CD14-positive monocyte (primary cell): ENCODE measurements around the gene ARSB. TPM values are rescaled to one million over a fixed set of nuclear protein-coding genes. Genes with fewer than 3 reads are reported as not detected.

Experiments
- DNase-seq, 3 donors: peaks; one replicate each; pipeline ENCODE4 v3.0.0-alpha.2; 2011 to 2022
- H2AFZ ChIP-seq: 2 replicates; pipeline ENCODE4 v1.6.0; 2012; ENCODE audit warnings: mild to moderate bottlenecking, low read depth, low read length, inconsistent platforms; ENCODE audit not compliant: insufficient read depth, poor library complexity, severe bottlenecking
- H3K27ac ChIP-seq, 2 donors: 1 replicate in 1 of 2; 2 replicates in 1 of 2; pipeline ENCODE4 v1.5.1; 2012 to 2013; ENCODE audit warnings: low read length in 2 of 2, control low read depth in 1 of 2, inconsistent platforms in 1 of 2, low read depth in 1 of 2, mild to moderate bottlenecking in 1 of 2
- H3K27me3 ChIP-seq, 2 donors: one replicate each; pipeline versions ENCODE4 v1.6.0 to v1.6.1; 2011 to 2013; ENCODE audit warnings: low read length in 2 of 2; ENCODE audit not compliant: control insufficient read depth in 2 of 2, insufficient read depth in 2 of 2
- H3K36me3 ChIP-seq, 2 donors: replicated peaks in 1 of 2; 1 replicate in 1 of 2; 2 replicates in 1 of 2; pipeline versions ENCODE4 v1.5.1 to v1.6.1; 2012 to 2013; ENCODE audit warnings: low read length in 2 of 2, control low read depth in 1 of 2, inconsistent platforms in 1 of 2, mild to moderate bottlenecking in 1 of 2; ENCODE audit not compliant: insufficient read depth in 2 of 2, control insufficient read depth in 1 of 2
- H3K4me1 ChIP-seq, 2 donors: 1 replicate in 1 of 2; 2 replicates in 1 of 2; pipeline versions ENCODE4 v1.5.1 to v1.6.1; 2012 to 2013; ENCODE audit warnings: low read length in 2 of 2, control low read depth in 1 of 2, inconsistent platforms in 1 of 2, mild to moderate bottlenecking in 1 of 2, moderate library complexity in 1 of 2; ENCODE audit not compliant: insufficient read depth in 2 of 2, control insufficient read depth in 1 of 2
- H3K4me2 ChIP-seq: replicated peaks from 2 replicates; pipeline ENCODE3; 2012; ENCODE audit warnings: low read length, moderate library complexity, mild to moderate bottlenecking; ENCODE audit not compliant: poor library complexity, severe bottlenecking; ENCODE audit errors: extremely low read depth
- H3K4me3 ChIP-seq, 3 experiments: fragments of 200-600 bp in 1 of 3; sonication (generic) in 1 of 3; replicated peaks in 1 of 3; 1 replicate in 2 of 3; 2 replicates in 1 of 3; pipeline ENCODE4 v1.5.1; 2011 to 2013; ENCODE audit warnings: low read length in 3 of 3, mild to moderate bottlenecking in 3 of 3, control low read depth in 2 of 3, low read depth in 2 of 3, inconsistent platforms in 1 of 3, moderate library complexity in 1 of 3
- H3K79me2 ChIP-seq: 2 replicates; pipeline ENCODE4 v1.6.0; 2012; ENCODE audit warnings: mild to moderate bottlenecking, control low read depth, inconsistent platforms, low read length, moderate library complexity; ENCODE audit not compliant: insufficient read depth
- H3K9ac ChIP-seq: 2 replicates; pipeline ENCODE4 v1.6.0; 2017; ENCODE audit warnings: low read length, mild to moderate bottlenecking; ENCODE audit not compliant: insufficient read depth, poor library complexity, severe bottlenecking
- H3K9me3 ChIP-seq, 2 donors: replicated peaks in 1 of 2; 1 replicate in 1 of 2; 2 replicates in 1 of 2; pipeline versions ENCODE4 v1.5.1 to v1.6.1; 2012 to 2013; ENCODE audit warnings: low read length in 2 of 2, control low read depth in 1 of 2; ENCODE audit not compliant: control insufficient read depth in 1 of 2, insufficient read depth in 1 of 2
- H4K20me1 ChIP-seq: 2 replicates; pipeline ENCODE4 v1.6.0; 2012; ENCODE audit warnings: mild to moderate bottlenecking, low read length, control low read depth, moderate library complexity; ENCODE audit not compliant: insufficient read depth
- H3K27ac Mint-ChIP-seq, 7 donors: one replicate each; pipeline ENCODE4 v1.8.0; 2020; ENCODE audit warnings: mild to moderate bottlenecking in 7 of 7, mixed read lengths in 7 of 7, moderate library complexity in 6 of 7, inconsistent platforms in 2 of 7
- H3K27me3 Mint-ChIP-seq, 3 donors: one replicate each; pipeline ENCODE4 v1.8.0; 2021 to 2022; ENCODE audit warnings: low read depth in 3 of 3, mild to moderate bottlenecking in 3 of 3, mixed read lengths in 3 of 3, moderate library complexity in 3 of 3, inconsistent platforms in 1 of 3
- H3K36me3 Mint-ChIP-seq, 2 donors: one replicate each; pipeline ENCODE4 v1.8.0; 2020; ENCODE audit warnings: mixed read lengths in 2 of 2, inconsistent platforms in 1 of 2, mild to moderate bottlenecking in 1 of 2
- H3K4me1 Mint-ChIP-seq: one replicate; pipeline ENCODE4 v1.8.0; 2020; ENCODE audit warnings: mild to moderate bottlenecking, mixed read lengths
- H3K4me3 Mint-ChIP-seq, 2 donors: one replicate each; pipeline ENCODE4 v1.8.0; 2020; ENCODE audit warnings: mild to moderate bottlenecking in 2 of 2, mixed read lengths in 2 of 2, moderate library complexity in 1 of 2
- H3K9me3 Mint-ChIP-seq, 7 donors: one replicate each; pipeline ENCODE4 v1.8.0; 2020 to 2022; ENCODE audit warnings: mixed read lengths in 7 of 7, mild to moderate bottlenecking in 6 of 7, moderate library complexity in 6 of 7, inconsistent platforms in 2 of 7
- WGBS: methylation state at CpG from one replicate; pipeline ENCODE4 v1.1.5; 2013; ENCODE audit warnings: missing lambda C conversion rate; ENCODE audit not compliant: insufficient coverage; 5-methylcytosine and 5-hydroxymethylcytosine counted together
- intact Hi-C, 2 donors: fragments of 100-400 bp; cut with micrococcal nuclease; formaldehyde crosslinking; loops; one replicate each; pipeline versions ENCODE4 v1.15.0 to v1.15.1; 2023
- polyA plus RNA-seq, 3 donors: library from polyadenylated mRNA; depleted of rRNA in 1 of 3; unstranded in 2 of 3; stranded (reverse) in 1 of 3; fragments of 300-500 nt in 2 of 3; fragments of >200 nt in 1 of 3; fragmentation: Illumina TruSeq in 2 of 3; gene quantifications; 1 replicate in 2 of 3; 2 replicates in 1 of 3; pipeline ENCODE4 v1.2.3, GENCODE V29; 2012 to 2021
- TF ChIP-seq, protein P1 (sequence below): fragments of 200-600 bp; IDR thresholded peaks from one replicate; pipeline ENCODE4 v1.8.0; 2022; ENCODE audit warnings: antibody characterized with exemption, mild to moderate bottlenecking

Gene ARSB
- polyA plus RNA-seq, 3 donors, result 18.0 to 28.7 (median 18.1) TPM

GRCh38 chr5:78750281-78750680, 234.8 kb downstream of the ARSB start:
- 100% methylated on average over 1 of the region's 2 CpGs for WGBS
- TF ChIP-seq, protein P1, sequence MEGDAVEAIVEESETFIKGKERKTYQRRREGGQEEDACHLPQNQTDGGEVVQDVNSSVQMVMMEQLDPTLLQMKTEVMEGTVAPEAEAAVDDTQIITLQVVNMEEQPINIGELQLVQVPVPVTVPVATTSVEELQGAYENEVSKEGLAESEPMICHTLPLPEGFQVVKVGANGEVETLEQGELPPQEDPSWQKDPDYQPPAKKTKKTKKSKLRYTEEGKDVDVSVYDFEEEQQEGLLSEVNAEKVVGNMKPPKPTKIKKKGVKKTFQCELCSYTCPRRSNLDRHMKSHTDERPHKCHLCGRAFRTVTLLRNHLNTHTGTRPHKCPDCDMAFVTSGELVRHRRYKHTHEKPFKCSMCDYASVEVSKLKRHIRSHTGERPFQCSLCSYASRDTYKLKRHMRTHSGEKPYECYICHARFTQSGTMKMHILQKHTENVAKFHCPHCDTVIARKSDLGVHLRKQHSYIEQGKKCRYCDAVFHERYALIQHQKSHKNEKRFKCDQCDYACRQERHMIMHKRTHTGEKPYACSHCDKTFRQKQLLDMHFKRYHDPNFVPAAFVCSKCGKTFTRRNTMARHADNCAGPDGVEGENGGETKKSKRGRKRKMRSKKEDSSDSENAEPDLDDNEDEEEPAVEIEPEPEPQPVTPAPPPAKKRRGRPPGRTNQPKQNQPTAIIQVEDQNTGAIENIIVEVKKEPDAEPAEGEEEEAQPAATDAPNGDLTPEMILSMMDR, result no peak
- Mint-ChIP-seq H3K4me1 (peaks cover 2% of the 10 kb centered on the region), H3K36me3 (no peaks in the 10 kb centered on the region), H3K9me3 (peaks cover 0 to 1% (median 0%) of the 10 kb centered on the region in 7 donors), H3K27ac (no peak overlapping the region), H3K4me3 (no peak overlapping the region), H3K27me3 (peaks cover 2 to 7% (median 3%) of the 10 kb centered on the region in 3 donors)
- Histone ChIP-seq H3K4me3 (no peak overlapping the region), H3K36me3 (no peaks in the 10 kb centered on the region), H3K4me2 (no peak overlapping the region), H4K20me1 (no peaks in the 10 kb centered on the region), H3K27ac (no peak overlapping the region), H3K4me1 (no peaks in the 10 kb centered on the region), H2AFZ (no peak overlapping the region), H3K79me2 (no peaks in the 10 kb centered on the region), H3K9ac (no peak overlapping the region), H3K27me3 (peaks cover 0 to 3% of the 10 kb centered on the region in 2 donors), H3K9me3 (no peaks in the 10 kb centered on the region)
- intact Hi-C loops, result no loop called here
- DNase-seq, result no peak

GRCh38 chr5:78747705-78748359, 237.3 kb downstream of the ARSB start:
- Mint-ChIP-seq H3K27me3 (peaks cover 6 to 18% (median 11%) of the 10 kb centered on the region in 3 donors), H3K27ac (no peak overlapping the region), H3K4me3 (no peak overlapping the region), H3K4me1 (peaks cover 2% of the 10 kb centered on the region), H3K9me3 (peaks cover 0 to 1% (median 0%) of the 10 kb centered on the region in 7 donors), H3K36me3 (no peaks in the 10 kb centered on the region)
- H3K79me2 ChIP-seq, result no peaks in the 10 kb centered on the region
- H2AFZ ChIP-seq, result no peak overlapping the region
- peaks cover 3 to 7% of the 10 kb centered on the region in 2 donors for H3K27me3 ChIP-seq
- H3K36me3 ChIP-seq, result no peaks in the 10 kb centered on the region
- H3K4me1 ChIP-seq, result no peaks in the 10 kb centered on the region
- no peak overlapping the region for H3K27ac ChIP-seq
- TF ChIP-seq, protein P1, result no peak
- intact Hi-C loops, result no loop called here
- H3K4me2 ChIP-seq, result no peak overlapping the region
- H3K4me3 ChIP-seq, result no peak overlapping the region
- H4K20me1 ChIP-seq, result no peaks in the 10 kb centered on the region
- WGBS, result 100% methylated on average over 2 of the region's 7 CpGs
- no peaks in the 10 kb centered on the region for H3K9me3 ChIP-seq
- no peak overlapping the region for H3K9ac ChIP-seq
- no peak for DNase-seq
